ENCODE data around the gene RENBP. TPM values are rescaled to one million over a fixed set of nuclear protein-coding genes. Genes with fewer than 3 reads are reported as not detected.

The RENBP gene
- total and polyA plus RNA-seq, 2 of the 13 experiments (the other 11 are each of a cell fraction or from before 2014, with no cell fraction given) = 1.4 to 2.6 TPM

- TF ChIP-seq SKIL (CRISPR knock-in tag; IDR thresholded peaks at IDR 0.05; ENCODE audit: borderline replicate concordance) = no peak
- TF ChIP-seq NFRKB (IDR thresholded peaks at IDR 0.05) = no peak
- TF ChIP-seq ZFP41 (CRISPR knock-in tag; IDR thresholded peaks at IDR 0.05; ENCODE audit: borderline replicate concordance) = no peak
- TF ChIP-seq, protein P1, sequence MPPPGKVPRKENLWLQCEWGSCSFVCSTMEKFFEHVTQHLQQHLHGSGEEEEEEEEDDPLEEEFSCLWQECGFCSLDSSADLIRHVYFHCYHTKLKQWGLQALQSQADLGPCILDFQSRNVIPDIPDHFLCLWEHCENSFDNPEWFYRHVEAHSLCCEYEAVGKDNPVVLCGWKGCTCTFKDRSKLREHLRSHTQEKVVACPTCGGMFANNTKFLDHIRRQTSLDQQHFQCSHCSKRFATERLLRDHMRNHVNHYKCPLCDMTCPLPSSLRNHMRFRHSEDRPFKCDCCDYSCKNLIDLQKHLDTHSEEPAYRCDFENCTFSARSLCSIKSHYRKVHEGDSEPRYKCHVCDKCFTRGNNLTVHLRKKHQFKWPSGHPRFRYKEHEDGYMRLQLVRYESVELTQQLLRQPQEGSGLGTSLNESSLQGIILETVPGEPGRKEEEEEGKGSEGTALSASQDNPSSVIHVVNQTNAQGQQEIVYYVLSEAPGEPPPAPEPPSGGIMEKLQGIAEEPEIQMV (CRISPR knock-in tag; IDR thresholded peaks at IDR 0.05; ENCODE audit: low read depth) = no peak
- 0 out of 4 replicates have a peak, but pooled peaks of 1 of the 2 experiments have one; percentile 2 for TF ChIP-seq HMGXB4 (CRISPR knock-in tag; IDR thresholded peaks at IDR 0.05; ENCODE audit: borderline replicate concordance in 1 of 2, low read depth in 1 of 2)
- TF ChIP-seq, protein P2, sequence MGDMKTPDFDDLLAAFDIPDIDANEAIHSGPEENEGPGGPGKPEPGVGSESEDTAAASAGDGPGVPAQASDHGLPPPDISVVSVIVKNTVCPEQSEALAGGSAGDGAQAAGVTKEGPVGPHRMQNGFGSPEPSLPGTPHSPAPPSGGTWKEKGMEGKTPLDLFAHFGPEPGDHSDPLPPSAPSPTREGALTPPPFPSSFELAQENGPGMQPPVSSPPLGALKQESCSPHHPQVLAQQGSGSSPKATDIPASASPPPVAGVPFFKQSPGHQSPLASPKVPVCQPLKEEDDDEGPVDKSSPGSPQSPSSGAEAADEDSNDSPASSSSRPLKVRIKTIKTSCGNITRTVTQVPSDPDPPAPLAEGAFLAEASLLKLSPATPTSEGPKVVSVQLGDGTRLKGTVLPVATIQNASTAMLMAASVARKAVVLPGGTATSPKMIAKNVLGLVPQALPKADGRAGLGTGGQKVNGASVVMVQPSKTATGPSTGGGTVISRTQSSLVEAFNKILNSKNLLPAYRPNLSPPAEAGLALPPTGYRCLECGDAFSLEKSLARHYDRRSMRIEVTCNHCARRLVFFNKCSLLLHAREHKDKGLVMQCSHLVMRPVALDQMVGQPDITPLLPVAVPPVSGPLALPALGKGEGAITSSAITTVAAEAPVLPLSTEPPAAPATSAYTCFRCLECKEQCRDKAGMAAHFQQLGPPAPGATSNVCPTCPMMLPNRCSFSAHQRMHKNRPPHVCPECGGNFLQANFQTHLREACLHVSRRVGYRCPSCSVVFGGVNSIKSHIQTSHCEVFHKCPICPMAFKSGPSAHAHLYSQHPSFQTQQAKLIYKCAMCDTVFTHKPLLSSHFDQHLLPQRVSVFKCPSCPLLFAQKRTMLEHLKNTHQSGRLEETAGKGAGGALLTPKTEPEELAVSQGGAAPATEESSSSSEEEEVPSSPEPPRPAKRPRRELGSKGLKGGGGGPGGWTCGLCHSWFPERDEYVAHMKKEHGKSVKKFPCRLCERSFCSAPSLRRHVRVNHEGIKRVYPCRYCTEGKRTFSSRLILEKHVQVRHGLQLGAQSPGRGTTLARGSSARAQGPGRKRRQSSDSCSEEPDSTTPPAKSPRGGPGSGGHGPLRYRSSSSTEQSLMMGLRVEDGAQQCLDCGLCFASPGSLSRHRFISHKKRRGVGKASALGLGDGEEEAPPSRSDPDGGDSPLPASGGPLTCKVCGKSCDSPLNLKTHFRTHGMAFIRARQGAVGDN (CRISPR knock-in tag; IDR thresholded peaks at IDR 0.05) = peak; percentile 47; the same call in 1 of the 2 replicates
- no peak for TF ChIP-seq PHB2 (IDR thresholded peaks at IDR 0.05; ENCODE audit: partially characterized antibody)
- TF ChIP-seq ZNF547 (CRISPR knock-in tag; IDR thresholded peaks at IDR 0.05) = no peak
- no peak for TF ChIP-seq ATF1 (CRISPR knock-in tag; IDR thresholded peaks at IDR 0.05)
- no peak for TF ChIP-seq NR2F2 (IDR thresholded peaks at IDR 0.05; ENCODE audit: borderline replicate concordance, low read depth)
- TF ChIP-seq XBP1 (CRISPR knock-in tag; IDR thresholded peaks at IDR 0.05) = no peak
- no peak for TF ChIP-seq ZNF614 (CRISPR knock-in tag; IDR thresholded peaks at IDR 0.05; ENCODE audit: borderline replicate concordance)
- no peak for TF ChIP-seq ZMAT3 (CRISPR knock-in tag; conservative IDR thresholded peaks at IDR 0.05)
- no peak for TF ChIP-seq ZBTB4 (CRISPR knock-in tag; IDR thresholded peaks at IDR 0.05; ENCODE audit: borderline replicate concordance)
These were observed 22.7 kb downstream of the RENBP start (continued) for GRCh38 chrX:153921511-153922446.

Data from HepG2 (cell line).